AG09319 (cell line): Measurements from ENCODE around the gene EXOC2.

Experiments
- DNase-seq: peaks from one replicate; pipeline ENCODE4 v3.0.0-alpha.2; 2010; ENCODE audit warnings: low read depth; ENCODE audit errors: extremely low read depth
- CTCF ChIP-seq: IDR thresholded peaks from 2 replicates; pipeline ENCODE4 v1.5.1; 2011; ENCODE audit warnings: low read depth, mild to moderate bottlenecking, inconsistent platforms, low read length, moderate library complexity

Gene EXOC2

GRCh38 chr6:497258-497657 is 195.7 kb downstream of the EXOC2 start:
- no peak for TF ChIP-seq CTCF
- DNase-seq: no peak

- TF ChIP-seq CTCF: no peak
- DNase-seq: no peak
These were observed 196.3 kb downstream of the EXOC2 start for GRCh38 chr6:496649-497048.

- TF ChIP-seq CTCF: no peak
- DNase-seq: no peak
These were observed 198.5 kb downstream of the EXOC2 start for GRCh38 chr6:494394-494793.

- no peak for TF ChIP-seq CTCF
These were observed 199.1 kb downstream of the EXOC2 start for GRCh38 chr6:493840-494239.

GRCh38 chr6:492816-493414 is 200.0 kb downstream of the EXOC2 start:
- TF ChIP-seq CTCF: no peak
- DNase-seq: no peak

More at GRCh38 chr6:493840-494239, 199.1 kb downstream of the EXOC2 start:
- DNase-seq: no peak

GRCh38 chr6:492178-492577 is 200.8 kb downstream of the EXOC2 start:
- DNase-seq: no peak
- TF ChIP-seq CTCF: no peak

- TF ChIP-seq CTCF: no peak
- DNase-seq: no peak
These were observed 201.7 kb downstream of the EXOC2 start for GRCh38 chr6:491233-491632.
